PC-9 (cell line): Measurements from ENCODE around the gene SHROOM4.

Experiments
- EZH2 ChIP-seq: fragments of 200-600 bp; sonication (generic); IDR thresholded peaks from 2 replicates; pipeline ENCODE4 v1.8.0; 2017; ENCODE audit warnings: antibody characterized with exemption, low read depth
- TF ChIP-seq, protein P1 (sequence below): fragments of 200-600 bp; sonication (generic); conservative IDR thresholded peaks from 2 replicates; pipeline ENCODE4 v1.6.1; 2017; ENCODE audit warnings: mixed run types, antibody characterized with exemption, mild to moderate bottlenecking, moderate library complexity

DNA sequence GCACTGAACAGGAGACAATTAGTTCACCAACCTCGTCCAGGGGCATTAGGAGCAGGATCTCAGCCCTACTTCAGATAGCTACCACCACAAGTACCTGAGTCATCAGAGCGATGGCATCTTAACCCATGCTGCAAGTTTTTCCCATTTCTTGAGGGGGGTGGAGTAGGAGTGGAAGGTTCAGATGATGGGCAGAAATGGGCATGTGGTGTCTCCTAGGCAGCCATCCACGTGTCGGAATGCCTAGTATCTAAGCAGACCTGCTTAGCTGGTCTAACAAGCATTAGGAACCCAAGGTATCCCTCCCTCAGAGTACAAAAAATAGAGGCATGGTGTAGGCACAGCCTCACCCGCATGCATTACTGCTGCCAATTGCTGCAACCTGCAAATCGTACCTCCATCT, 184.2 kb downstream of the SHROOM4 start:
- TF ChIP-seq, protein P1, sequence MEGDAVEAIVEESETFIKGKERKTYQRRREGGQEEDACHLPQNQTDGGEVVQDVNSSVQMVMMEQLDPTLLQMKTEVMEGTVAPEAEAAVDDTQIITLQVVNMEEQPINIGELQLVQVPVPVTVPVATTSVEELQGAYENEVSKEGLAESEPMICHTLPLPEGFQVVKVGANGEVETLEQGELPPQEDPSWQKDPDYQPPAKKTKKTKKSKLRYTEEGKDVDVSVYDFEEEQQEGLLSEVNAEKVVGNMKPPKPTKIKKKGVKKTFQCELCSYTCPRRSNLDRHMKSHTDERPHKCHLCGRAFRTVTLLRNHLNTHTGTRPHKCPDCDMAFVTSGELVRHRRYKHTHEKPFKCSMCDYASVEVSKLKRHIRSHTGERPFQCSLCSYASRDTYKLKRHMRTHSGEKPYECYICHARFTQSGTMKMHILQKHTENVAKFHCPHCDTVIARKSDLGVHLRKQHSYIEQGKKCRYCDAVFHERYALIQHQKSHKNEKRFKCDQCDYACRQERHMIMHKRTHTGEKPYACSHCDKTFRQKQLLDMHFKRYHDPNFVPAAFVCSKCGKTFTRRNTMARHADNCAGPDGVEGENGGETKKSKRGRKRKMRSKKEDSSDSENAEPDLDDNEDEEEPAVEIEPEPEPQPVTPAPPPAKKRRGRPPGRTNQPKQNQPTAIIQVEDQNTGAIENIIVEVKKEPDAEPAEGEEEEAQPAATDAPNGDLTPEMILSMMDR = no peak
- TF ChIP-seq EZH2 = no peak
